Pancreas (tissue), 10 donors: ENCODE measurements around the gene EME2. TPM values are rescaled to one million over a fixed set of nuclear protein-coding genes. Genes with fewer than 3 reads are reported as not detected.

ENCODE experiments used
- ATAC-seq, 4 donors: fragments of 200-7000 bp; cut with Tn5 transposase; one replicate each; pipeline versions ENCODE4 v1.8.0 to v1.9.1; 2020; ENCODE audit warnings: mild to moderate bottlenecking in 4 of 4, moderate library complexity in 4 of 4
- DNase-seq, 6 donors: peaks; one replicate each; pipeline ENCODE4 v3.0.0-alpha.2; 2020
- FAIRE-seq: peaks from 2 replicates; lab custom pipeline; 2012; peaks lifted over from hg19 to GRCh38; lab: Jason Lieb, UNC
- H3K27ac ChIP-seq, 4 donors: fragments of 200-600 bp; sonication (generic); 1 replicate in 3 of 4; 2 replicates in 1 of 4; pipeline versions ENCODE4 v1.5.0 to v1.8.0; 2020
- H3K27me3 ChIP-seq, 4 donors: fragments of 200-600 bp; one replicate each; pipeline ENCODE4 v1.8.0; 2021
- H3K36me3 ChIP-seq, 3 donors: fragments of 200-600 bp; sonication (generic) in 1 of 3; one replicate each; pipeline versions ENCODE4 v1.5.0 to v1.8.0; 2020 to 2021
- H3K4me1 ChIP-seq, 3 donors: fragments of 200-600 bp; one replicate each; pipeline ENCODE4 v1.8.0; 2021
- H3K4me3 ChIP-seq, 4 donors: fragments of 200-600 bp; sonication (generic) in 2 of 4; one replicate each; pipeline versions ENCODE4 v1.5.0 to v1.8.0; 2020 to 2021
- H3K9me3 ChIP-seq, 4 donors: fragments of 200-600 bp; one replicate each; pipeline ENCODE4 v1.8.0; 2021
- WGBS, 2 donors: extraction: QIAGEN DNeasy Blood & Tissue Kit; methylation state at CpG; one replicate each; pipeline ENCODE4 v1.1.7; 2013; 5-methylcytosine and 5-hydroxymethylcytosine counted together
- intact Hi-C, 3 donors: fragments of 100-400 bp; cut with DNase I; formaldehyde crosslinking; loops; one replicate each; pipeline versions ENCODE4 v1.11.1 to v1.14.2; 2022
- polyA plus RNA-seq, 2 donors: library from polyadenylated mRNA; stranded (reverse); fragments of 200-250 nt; gene quantifications; one replicate each; pipeline ENCODE4 v1.2.3, GENCODE V29; 2013
- total RNA-seq, 6 donors: library from RNA; stranded (reverse); fragmentation: NEBNext Ultra II Directional in 4 of 6; extraction: Animal tissue kit (Norgen Biotek cat#: 25700) in 4 of 6; gene quantifications; one replicate each; pipeline versions ENCODE4 v1.2.1 to v1.2.4, GENCODE V29; 2021 to 2023
- TF ChIP-seq, protein P1 (sequence below), 4 donors: fragments of 200-600 bp; sonication (generic) in 3 of 4; IDR thresholded peaks; one replicate each; pipeline versions ENCODE4 v1.5.0 to v1.8.0; 2021; ENCODE audit warnings: antibody characterized with exemption in 4 of 4
- donor health status: healthy with polysubstance abuse.
- donor health status: DM: no; HTN: no; CAD: no; lungs with moderate emphysema.
- donor health status: DM: no; HTN: no; CAD: no.
- donor health status: control.
- donor health status: control.
- donor health status: Bipolar disorder and iron deficiency.
- donor health status: DM: yes; HTN: yes; CAD: no.
- donor health status: DM: no; HTN: no; CAD: no.
- donor health status: DM: no; HTN: no; CAD: no.
- donor health status: DM: yes; HTN: yes; CAD: no.

EME2 gene
- total and polyA plus RNA-seq, 8 donors, result 4.7 to 37.9 (median 8.1) TPM

DNA sequence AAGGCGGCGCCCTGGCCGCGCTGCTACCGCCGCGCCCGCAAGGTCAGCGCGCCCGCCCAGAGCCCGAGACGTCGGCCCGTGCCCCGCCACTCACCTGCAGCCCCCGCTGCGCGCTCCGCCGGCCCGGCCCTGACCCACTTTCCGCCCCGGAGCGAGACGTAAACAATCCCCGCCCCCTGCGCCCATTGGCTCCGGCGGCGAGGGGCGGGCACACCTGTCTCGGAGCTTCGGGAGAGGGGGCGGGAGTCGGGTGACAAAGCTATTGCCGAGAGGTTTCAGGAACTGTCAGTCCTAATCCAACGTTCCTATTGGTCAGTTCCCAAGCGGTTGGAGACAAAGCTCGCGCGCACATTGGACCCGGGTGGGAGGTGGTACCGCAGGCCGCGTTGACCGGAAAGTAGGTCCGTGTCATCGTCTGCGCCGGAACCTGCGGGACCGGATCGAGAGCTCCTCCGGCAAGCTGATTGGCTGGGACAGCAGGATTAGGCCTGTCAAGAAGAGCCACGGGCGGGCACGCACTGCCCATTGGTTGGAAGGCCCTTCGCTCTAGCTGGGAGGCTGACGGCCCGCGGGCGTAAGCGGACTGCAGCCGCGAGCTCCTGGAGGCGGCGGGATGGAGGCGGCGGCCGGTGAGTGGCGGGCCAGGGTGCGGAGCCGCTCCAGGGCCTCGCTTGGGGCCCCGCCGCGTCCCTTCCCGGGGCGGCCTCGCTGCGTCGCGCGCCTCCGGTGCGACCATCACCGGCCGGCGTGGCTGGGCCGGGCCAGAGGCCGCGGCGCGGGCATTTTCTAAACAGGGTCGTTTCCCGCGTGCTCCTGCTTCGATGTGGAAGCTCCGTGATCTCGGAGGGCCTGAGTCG, 10.0 kb downstream of the EME2 start, which contains the start of the genes NUBP2 and SPSB3:
NUBP2 (plus strand) TSS at position 553 of the 857 bp plus-strand sequence; CDS start at position 614, 61 bp downstream.
SPSB3 (minus strand) TSS at position 164 of the 857 bp plus-strand sequence. CDS start 1,088 bp downstream, outside the sequence.
- Histone ChIP-seq H3K9me3 (no peaks in the 10 kb centered on the region), H3K36me3 (peaks cover 0 to 6% (median 5%) of the 10 kb centered on the region in 3 donors), H3K27ac (peak within 1 kb of the TSS; percentile 85 to 96 (median 88)), H3K27me3 (no peaks in the 10 kb centered on the region), H3K4me1 (peaks cover 11 to 17% (median 16%) of the 10 kb centered on the region in 3 donors), H3K4me3 (peak within 1 kb of the TSS; percentile 75 to 97 (median 93))
- FAIRE-seq (peak; percentile 99), DNase-seq (peak; percentile 96 to 100 (median 100)), ATAC-seq (peak; percentile 88 to 95 (median 90))
- TF ChIP-seq, protein P1, sequence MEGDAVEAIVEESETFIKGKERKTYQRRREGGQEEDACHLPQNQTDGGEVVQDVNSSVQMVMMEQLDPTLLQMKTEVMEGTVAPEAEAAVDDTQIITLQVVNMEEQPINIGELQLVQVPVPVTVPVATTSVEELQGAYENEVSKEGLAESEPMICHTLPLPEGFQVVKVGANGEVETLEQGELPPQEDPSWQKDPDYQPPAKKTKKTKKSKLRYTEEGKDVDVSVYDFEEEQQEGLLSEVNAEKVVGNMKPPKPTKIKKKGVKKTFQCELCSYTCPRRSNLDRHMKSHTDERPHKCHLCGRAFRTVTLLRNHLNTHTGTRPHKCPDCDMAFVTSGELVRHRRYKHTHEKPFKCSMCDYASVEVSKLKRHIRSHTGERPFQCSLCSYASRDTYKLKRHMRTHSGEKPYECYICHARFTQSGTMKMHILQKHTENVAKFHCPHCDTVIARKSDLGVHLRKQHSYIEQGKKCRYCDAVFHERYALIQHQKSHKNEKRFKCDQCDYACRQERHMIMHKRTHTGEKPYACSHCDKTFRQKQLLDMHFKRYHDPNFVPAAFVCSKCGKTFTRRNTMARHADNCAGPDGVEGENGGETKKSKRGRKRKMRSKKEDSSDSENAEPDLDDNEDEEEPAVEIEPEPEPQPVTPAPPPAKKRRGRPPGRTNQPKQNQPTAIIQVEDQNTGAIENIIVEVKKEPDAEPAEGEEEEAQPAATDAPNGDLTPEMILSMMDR (IDR thresholded peaks at IDR 0.05), result no peak
- intact Hi-C loops, result no loop called here
- WGBS, 2 donors, result 0% methylated on average over 81 to 102 of the region's 102 CpGs

DNA sequence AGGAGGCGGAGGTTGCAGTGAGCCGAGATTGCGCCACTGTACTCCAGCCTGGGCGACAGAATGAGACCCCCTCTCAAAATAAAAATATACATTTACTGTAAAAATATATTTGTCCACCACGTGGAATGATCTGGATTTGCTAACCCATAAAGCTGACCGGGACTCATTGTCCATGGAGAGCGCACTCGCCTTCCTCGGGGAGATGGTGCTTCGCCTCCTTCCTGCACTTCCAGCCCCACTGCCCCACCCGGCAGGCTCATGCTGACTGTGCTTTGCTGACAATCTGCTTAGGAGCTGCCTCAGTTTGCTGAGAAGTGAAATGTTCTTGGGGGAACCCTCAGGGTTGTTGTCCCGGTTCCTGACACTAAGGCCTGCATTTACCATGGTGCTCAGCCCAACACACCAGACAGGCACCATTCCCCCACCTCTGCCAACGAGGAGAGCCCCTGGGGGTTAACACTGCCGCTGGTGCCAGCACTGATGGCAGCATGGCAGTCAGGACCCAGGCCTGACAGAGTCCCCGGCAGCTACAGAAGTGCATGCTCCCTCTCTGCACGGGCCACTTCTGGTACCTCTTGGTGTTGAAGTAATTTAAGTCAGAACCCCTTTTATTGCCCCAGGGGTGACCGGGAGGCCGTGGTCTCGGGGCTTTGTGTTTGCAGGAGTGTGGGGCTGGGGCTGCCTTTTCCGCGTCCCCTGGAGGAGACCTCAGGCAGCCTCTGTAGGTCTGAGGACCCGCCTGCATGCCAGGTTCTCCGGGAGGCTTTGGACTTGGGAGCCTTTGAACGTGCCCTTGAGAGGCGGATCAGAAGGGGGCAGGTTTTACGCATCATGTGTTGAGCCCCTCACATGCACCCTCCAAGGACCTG, 12.6 kb downstream of the EME2 start:
- TF ChIP-seq, protein P1 (IDR thresholded peaks at IDR 0.05), result no peak
- peak in 2 of 6 donors; percentile 16 to 26 for DNase-seq
- Histone ChIP-seq H3K4me1 (peaks cover 11 to 16% (median 15%) of the 10 kb centered on the region in 3 donors), H3K27ac (no peak overlapping the region), H3K36me3 (no peaks in the 10 kb centered on the region), H3K4me3 (no peak overlapping the region), H3K27me3 (no peaks in the 10 kb centered on the region), H3K9me3 (no peaks in the 10 kb centered on the region)
- intact Hi-C loops, result no loop called here
- 83 to 87% methylated on average over 26 of the region's 26 CpGs for WGBS, 2 donors
- no peak for ATAC-seq
- no peak for FAIRE-seq

DNA sequence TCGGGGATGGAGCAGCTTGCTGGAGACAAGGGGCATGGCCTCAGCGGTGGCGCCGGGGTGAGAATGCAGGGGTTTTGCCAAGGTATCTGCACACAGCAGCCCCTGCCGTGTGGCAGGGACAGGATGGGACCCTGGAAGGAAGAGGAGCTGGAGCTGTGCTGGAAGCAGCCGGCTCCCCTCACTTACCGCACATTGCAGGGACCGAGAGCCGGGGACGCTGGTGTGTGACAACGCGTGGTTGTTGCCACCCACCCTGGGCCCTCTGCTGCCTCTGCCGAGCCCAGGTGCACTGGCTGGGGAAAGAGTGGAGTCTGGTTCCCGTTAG, 13.2 kb downstream of the EME2 start:
- TF ChIP-seq, protein P1 (IDR thresholded peaks at IDR 0.05), result no peak
- H3K36me3 ChIP-seq, result no peaks in the 10 kb centered on the region
- H3K4me1 ChIP-seq, result peaks cover 5 to 14% (median 9%) of the 10 kb centered on the region in 3 donors
- H3K4me3 ChIP-seq, result no peak overlapping the region
- intact Hi-C loops, result no loop called here
- WGBS, 2 donors, result 87 to 91% methylated on average over 14 of the region's 14 CpGs
- no peaks in the 10 kb centered on the region for H3K27me3 ChIP-seq
- FAIRE-seq (no peak), ATAC-seq (no peak), DNase-seq (peak in 1 of 6 donors; percentile 67)
- no peaks in the 10 kb centered on the region for H3K9me3 ChIP-seq
- no peak overlapping the region for H3K27ac ChIP-seq

DNA sequence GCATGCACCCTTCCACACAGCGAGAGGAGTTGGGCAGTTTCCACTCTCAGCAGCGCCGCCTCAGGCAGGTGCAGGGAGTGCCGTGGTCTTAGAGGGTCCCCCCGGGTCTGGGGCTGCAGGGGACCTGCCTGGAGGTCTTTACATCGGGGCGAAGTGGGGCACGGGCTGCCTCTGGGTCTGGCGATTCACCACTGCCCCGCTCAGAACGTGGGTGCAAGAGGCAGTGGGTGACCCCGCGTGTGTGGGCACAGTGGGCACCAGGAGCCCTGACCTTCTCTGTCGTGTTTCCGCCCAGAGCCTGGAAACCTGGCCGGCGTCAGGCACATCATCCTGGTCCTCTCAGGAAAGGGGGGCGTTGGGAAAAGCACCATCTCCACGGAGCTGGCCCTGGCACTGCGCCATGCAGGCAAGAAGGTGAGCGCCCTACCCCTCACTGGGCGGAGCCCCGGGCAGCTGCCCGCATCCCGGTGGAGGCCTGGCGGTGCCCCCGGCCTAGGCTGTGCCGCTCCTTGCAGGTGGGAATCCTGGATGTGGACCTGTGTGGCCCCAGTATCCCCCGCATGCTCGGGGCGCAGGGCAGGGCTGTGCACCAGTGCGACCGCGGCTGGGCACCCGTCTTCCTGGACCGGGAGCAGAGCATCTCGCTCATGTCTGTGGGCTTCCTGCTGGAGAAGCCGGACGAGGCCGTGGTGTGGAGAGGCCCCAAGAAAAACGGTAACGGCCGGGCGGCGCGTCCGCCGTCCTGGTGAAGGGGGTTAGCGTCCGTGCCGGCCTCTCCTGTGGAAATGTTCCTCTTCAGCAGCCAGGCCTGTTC, 13.8 kb downstream of the EME2 start:
- TF ChIP-seq, protein P1 (IDR thresholded peaks at IDR 0.05), result no peak
- ATAC-seq (no peak), FAIRE-seq (no peak), DNase-seq (peak in 3 of 6 donors; percentile 55 to 81 (median 60))
- H3K27me3 ChIP-seq, result no peaks in the 10 kb centered on the region
- WGBS, 2 donors, result 87 to 88% methylated on average over 44 to 51 of the region's 51 CpGs
- H3K27ac ChIP-seq, result no peak overlapping the region
- peaks cover 0 to 8% (median 5%) of the 10 kb centered on the region in 3 donors for H3K4me1 ChIP-seq
- H3K4me3 ChIP-seq, result no peak overlapping the region
- no peaks in the 10 kb centered on the region for H3K36me3 ChIP-seq
- intact Hi-C loops, result no loop called here
- no peaks in the 10 kb centered on the region for H3K9me3 ChIP-seq
